Measurements from ENCODE around the gene TGM2. TPM values are rescaled to one million over a fixed set of nuclear protein-coding genes. Genes with fewer than 3 reads are reported as not detected.

Gene TGM2
- total RNA-seq, 4 donors from 2014 or later: 2.8 to 33.2 (median 11.5) TPM

GRCh38 chr20:38147163-38147562, 17.9 kb downstream of the TGM2 start:
- DNase-seq: no peak
- intact Hi-C loops (cut with DNase I): no loop called here
- no peak overlapping the region for H3K4me3 ChIP-seq
- H3K4me1 ChIP-seq: peaks cover 27 to 42% (median 28%) of the 10 kb centered on the region in 3 donors
- H3K9me3 ChIP-seq: no peaks in the 10 kb centered on the region
- peaks cover 0 to 10% (median 0%) of the 10 kb centered on the region in 3 donors for H3K36me3 ChIP-seq
- peaks cover 0 to 6% (median 0%) of the 10 kb centered on the region in 4 donors for H3K27me3 ChIP-seq
- TF ChIP-seq CTCF (IDR thresholded peaks at IDR 0.05) (no peak), POLR2A (IDR thresholded peaks at IDR 0.05) (no peak)
- H3K27ac ChIP-seq: no peak overlapping the region
- WGBS, 2 donors: 82 to 85% methylated on average over 9 of the region's 9 CpGs

GRCh38 chr20:38146628-38147027, 18.4 kb downstream of the TGM2 start:
- H3K4me1 ChIP-seq: peaks cover 22 to 37% (median 23%) of the 10 kb centered on the region in 3 donors
- intact Hi-C loops (cut with DNase I): no loop called here
- DNase-seq: no peak
- no peaks in the 10 kb centered on the region for H3K9me3 ChIP-seq
- TF ChIP-seq POLR2A (IDR thresholded peaks at IDR 0.05): no peak
- peaks cover 0 to 10% (median 0%) of the 10 kb centered on the region in 3 donors for H3K36me3 ChIP-seq
- peaks cover 0 to 6% (median 0%) of the 10 kb centered on the region in 4 donors for H3K27me3 ChIP-seq
- no peak overlapping the region for H3K27ac ChIP-seq
- H3K4me3 ChIP-seq: no peak overlapping the region
- WGBS, 2 donors: 77 to 93% methylated on average over 3 to 4 of the region's 20 CpGs

- no peak overlapping the region for H3K27ac ChIP-seq
- H3K4me3 ChIP-seq: no peak overlapping the region
- TF ChIP-seq POLR2A (IDR thresholded peaks at IDR 0.05) (no peak), CTCF (IDR thresholded peaks at IDR 0.05) (no peak)
- no peaks in the 10 kb centered on the region for H3K9me3 ChIP-seq
- peaks cover 21 to 32% (median 22%) of the 10 kb centered on the region in 3 donors for H3K4me1 ChIP-seq
- peaks cover 0 to 9% (median 0%) of the 10 kb centered on the region in 4 donors for H3K27me3 ChIP-seq
- H3K36me3 ChIP-seq: peaks cover 0 to 10% (median 0%) of the 10 kb centered on the region in 3 donors
- intact Hi-C loops (cut with DNase I): no loop called here
- WGBS, 2 donors: 79 to 85% methylated on average over 4 of the region's 4 CpGs
- no peak for DNase-seq
Measured at GRCh38 chr20:38146156-38146555, 18.9 kb downstream of the TGM2 start.

GRCh38 chr20:38145729-38146075, 19.4 kb downstream of the TGM2 start:
- Histone ChIP-seq H3K27me3 (peaks cover 0 to 10% (median 0%) of the 10 kb centered on the region in 4 donors), H3K27ac (no peak overlapping the region), H3K4me3 (no peak overlapping the region), H3K9me3 (no peaks in the 10 kb centered on the region), H3K36me3 (peaks cover 0 to 7% (median 0%) of the 10 kb centered on the region in 3 donors), H3K4me1 (peaks cover 21 to 31% (median 22%) of the 10 kb centered on the region in 3 donors)
- intact Hi-C loops (cut with DNase I): no loop called here
- whole genome bisulfite sequencing, 2 donors: 79 to 93% methylated on average over 4 of the region's 4 CpGs
- DNase-seq: no peak
- TF ChIP-seq POLR2A (IDR thresholded peaks at IDR 0.05): no peak
- TF ChIP-seq CTCF (IDR thresholded peaks at IDR 0.05): no peak

GRCh38 chr20:38144974-38145728, 19.9 kb downstream of the TGM2 start:
- no peak overlapping the region for H3K4me3 ChIP-seq
- intact Hi-C loops (cut with DNase I): no loop called here
- H3K4me1 ChIP-seq: peaks cover 21 to 31% (median 22%) of the 10 kb centered on the region in 3 donors
- WGBS, 2 donors: 59 to 66% methylated on average over 6 to 7 of the region's 9 CpGs
- no peak for DNase-seq
- peaks cover 0 to 1% (median 0%) of the 10 kb centered on the region in 3 donors for H3K36me3 ChIP-seq
- H3K27me3 ChIP-seq: peaks cover 0 to 11% (median 0%) of the 10 kb centered on the region in 4 donors
- H3K9me3 ChIP-seq: no peaks in the 10 kb centered on the region
- TF ChIP-seq CTCF (IDR thresholded peaks at IDR 0.05) (no peak), POLR2A (IDR thresholded peaks at IDR 0.05) (no peak)
- peak overlapping the region; percentile 54 to 92 (median 76) for H3K27ac ChIP-seq

Measured in esophagus squamous epithelium (tissue), 5 donors.